PFSK-1 (cell line): ENCODE results near the gene GLRX5.

Experiments used
- FOXP2 ChIP-seq: optimal IDR thresholded peaks from 2 replicates; pipeline ENCODE3; 2011; ENCODE audit warnings: borderline replicate concordance, control low read depth, inconsistent platforms; ENCODE audit not compliant: insufficient read depth; ENCODE audit errors: extremely low read length, extremely low read depth
- POLR2AphosphoS5 ChIP-seq: IDR thresholded peaks from 2 replicates; pipeline ENCODE4 v1.6.1; 2012; ENCODE audit warnings: low read depth, mild to moderate bottlenecking, control low read depth, low read length, moderate library complexity
- SIN3A ChIP-seq: IDR thresholded peaks from 2 replicates; pipeline ENCODE4 v1.6.1; 2012; ENCODE audit warnings: mild to moderate bottlenecking, low read length, moderate library complexity, borderline replicate concordance; ENCODE audit not compliant: insufficient read depth
- TAF1 ChIP-seq: IDR thresholded peaks from 2 replicates; pipeline ENCODE4 v1.6.1; 2012; ENCODE audit warnings: low read length, control low read depth, borderline replicate concordance; ENCODE audit not compliant: insufficient read depth
- TF ChIP-seq, protein P1 (sequence below), 2 experiments: IDR thresholded peaks; 2 replicates each; pipeline versions ENCODE4 v1.6.1 to v1.8.0; 2011 to 2012; ENCODE audit warnings: low read depth in 2 of 2, low read length in 2 of 2, control low read depth in 1 of 2, inconsistent platforms in 1 of 2, mild to moderate bottlenecking in 1 of 2, moderate library complexity in 1 of 2; ENCODE audit not compliant: insufficient read depth in 1 of 2

The GLRX5 gene

DNA sequence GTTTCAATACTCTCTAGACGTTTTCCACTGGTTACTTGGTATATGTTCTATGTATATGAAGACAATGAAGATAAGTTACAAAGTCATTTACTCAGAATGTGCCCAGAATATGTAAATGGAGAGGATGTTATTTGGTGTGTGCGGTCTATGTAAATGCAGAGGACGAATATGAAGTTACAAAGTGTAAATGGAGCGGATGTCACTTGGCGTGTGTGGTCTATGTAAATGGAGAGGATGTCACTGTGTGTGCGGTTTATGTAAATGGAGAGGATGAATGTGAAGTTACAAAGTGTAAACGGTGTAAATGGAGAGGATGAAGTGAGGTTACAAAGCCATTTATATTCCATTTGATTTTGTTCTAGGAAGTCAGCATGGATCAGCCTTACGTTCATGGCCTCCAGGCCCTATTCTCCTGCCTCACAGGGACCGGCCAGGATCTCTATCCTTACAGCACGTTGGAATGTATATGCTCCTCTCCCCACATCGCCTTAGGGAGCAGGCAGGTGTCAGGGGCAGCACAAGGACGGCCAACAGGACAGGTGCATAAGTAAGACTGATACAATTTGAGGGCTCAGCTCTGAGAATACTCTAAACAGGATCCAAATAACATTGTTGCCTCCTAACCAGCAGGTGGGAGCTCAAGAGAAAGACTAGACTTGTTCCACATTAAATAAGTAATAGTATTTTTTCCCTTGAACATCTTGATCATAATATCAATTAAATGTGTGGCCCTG, 42.4 kb downstream of the GLRX5 start:
- TF ChIP-seq, protein P1, sequence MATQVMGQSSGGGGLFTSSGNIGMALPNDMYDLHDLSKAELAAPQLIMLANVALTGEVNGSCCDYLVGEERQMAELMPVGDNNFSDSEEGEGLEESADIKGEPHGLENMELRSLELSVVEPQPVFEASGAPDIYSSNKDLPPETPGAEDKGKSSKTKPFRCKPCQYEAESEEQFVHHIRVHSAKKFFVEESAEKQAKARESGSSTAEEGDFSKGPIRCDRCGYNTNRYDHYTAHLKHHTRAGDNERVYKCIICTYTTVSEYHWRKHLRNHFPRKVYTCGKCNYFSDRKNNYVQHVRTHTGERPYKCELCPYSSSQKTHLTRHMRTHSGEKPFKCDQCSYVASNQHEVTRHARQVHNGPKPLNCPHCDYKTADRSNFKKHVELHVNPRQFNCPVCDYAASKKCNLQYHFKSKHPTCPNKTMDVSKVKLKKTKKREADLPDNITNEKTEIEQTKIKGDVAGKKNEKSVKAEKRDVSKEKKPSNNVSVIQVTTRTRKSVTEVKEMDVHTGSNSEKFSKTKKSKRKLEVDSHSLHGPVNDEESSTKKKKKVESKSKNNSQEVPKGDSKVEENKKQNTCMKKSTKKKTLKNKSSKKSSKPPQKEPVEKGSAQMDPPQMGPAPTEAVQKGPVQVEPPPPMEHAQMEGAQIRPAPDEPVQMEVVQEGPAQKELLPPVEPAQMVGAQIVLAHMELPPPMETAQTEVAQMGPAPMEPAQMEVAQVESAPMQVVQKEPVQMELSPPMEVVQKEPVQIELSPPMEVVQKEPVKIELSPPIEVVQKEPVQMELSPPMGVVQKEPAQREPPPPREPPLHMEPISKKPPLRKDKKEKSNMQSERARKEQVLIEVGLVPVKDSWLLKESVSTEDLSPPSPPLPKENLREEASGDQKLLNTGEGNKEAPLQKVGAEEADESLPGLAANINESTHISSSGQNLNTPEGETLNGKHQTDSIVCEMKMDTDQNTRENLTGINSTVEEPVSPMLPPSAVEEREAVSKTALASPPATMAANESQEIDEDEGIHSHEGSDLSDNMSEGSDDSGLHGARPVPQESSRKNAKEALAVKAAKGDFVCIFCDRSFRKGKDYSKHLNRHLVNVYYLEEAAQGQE (IDR thresholded peaks at IDR 0.05; ENCODE audit: insufficient read depth in 1 of 2, low read depth in 2 of 2, low read length in 2 of 2) = no peak
- TF ChIP-seq SIN3A (no peak), POLR2AphosphoS5 (no peak), TAF1 (no peak), FOXP2 (no peak)

DNA sequence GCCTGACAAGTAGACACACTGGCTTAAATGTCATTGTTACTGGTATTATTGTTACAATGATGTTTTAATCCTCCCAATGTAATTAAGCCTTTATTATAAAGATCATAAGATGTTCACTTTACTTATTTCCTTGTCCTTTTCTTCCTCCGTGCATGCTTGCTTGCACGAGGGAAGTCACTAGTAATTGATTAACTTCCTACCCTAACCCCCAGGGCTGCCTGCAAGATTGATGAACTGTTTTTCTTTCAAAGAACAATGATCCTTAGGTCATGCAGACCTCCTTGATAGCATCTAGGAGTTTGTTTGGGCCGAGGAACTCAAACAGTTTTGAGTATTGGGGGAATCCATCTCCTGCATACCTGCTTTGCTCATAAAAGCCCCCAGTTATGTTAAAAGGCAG, 43.0 kb downstream of the GLRX5 start:
- TF ChIP-seq FOXP2 (no peak), SIN3A (no peak), POLR2AphosphoS5 (no peak), TAF1 (no peak)
- TF ChIP-seq, protein P1 (IDR thresholded peaks at IDR 0.05; ENCODE audit: insufficient read depth in 1 of 2, low read depth in 2 of 2, low read length in 2 of 2) = no peak

DNA sequence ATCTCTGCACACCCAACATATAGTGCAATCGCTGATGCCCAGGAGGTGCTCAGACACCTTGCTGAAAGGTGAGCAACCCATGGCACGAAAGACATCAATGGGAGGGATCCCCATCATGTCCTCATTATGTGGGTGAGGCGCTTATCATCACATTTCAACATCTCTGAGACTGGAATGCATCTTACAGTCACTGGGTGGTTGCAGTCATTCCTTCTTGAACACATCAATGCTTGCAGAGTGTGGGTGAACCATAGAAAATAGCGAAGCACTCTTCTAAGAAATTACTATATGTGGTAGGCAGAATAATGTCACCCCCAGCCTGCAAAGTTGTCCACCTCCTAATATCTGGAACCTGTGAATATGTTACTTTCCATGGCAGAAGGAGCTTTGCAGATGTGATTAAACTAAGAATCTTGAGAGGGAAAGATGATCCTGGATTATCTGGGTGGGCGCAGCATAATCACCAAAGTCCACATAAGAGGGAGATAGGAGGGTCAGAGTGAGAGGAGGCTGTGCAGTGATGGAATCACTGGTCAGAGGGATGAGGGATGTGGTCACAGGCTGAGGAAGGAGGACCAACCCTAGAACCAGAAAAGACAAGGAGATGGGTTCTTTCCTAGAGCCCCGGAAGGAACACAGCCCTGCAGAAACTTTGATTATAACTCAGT, 51.2 kb downstream of the GLRX5 start:
- no peak for TF ChIP-seq SIN3A
- TF ChIP-seq POLR2AphosphoS5 = no peak
- TF ChIP-seq FOXP2 = no peak
- TF ChIP-seq, protein P1 (IDR thresholded peaks at IDR 0.05; ENCODE audit: insufficient read depth in 1 of 2, low read depth in 2 of 2, low read length in 2 of 2) = no peak
- TF ChIP-seq TAF1 = no peak
